Measurements from ENCODE around the gene GRIK4.

Gene GRIK4

DNA sequence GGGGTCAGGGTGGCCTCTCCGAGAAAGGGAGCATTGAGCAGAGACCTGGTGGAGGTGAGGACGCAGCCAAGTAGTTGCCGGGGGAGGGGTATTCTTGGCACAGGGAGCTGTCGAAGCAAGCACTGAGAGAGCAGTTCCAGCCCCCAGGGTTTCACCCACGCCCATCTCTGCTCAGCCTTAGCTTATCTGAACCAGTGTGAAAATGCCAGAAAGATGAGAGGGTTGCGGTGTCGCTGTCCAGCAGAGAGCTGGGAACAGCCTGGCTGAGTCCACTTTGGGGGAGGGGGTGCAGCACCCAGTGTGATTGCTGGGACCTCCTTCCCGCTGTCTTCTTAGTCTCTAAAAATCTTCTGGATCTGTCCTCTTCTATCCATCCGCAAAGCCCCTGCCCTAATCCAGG, 389.1 kb downstream of the GRIK4 start:
- TF ChIP-seq, protein P1, sequence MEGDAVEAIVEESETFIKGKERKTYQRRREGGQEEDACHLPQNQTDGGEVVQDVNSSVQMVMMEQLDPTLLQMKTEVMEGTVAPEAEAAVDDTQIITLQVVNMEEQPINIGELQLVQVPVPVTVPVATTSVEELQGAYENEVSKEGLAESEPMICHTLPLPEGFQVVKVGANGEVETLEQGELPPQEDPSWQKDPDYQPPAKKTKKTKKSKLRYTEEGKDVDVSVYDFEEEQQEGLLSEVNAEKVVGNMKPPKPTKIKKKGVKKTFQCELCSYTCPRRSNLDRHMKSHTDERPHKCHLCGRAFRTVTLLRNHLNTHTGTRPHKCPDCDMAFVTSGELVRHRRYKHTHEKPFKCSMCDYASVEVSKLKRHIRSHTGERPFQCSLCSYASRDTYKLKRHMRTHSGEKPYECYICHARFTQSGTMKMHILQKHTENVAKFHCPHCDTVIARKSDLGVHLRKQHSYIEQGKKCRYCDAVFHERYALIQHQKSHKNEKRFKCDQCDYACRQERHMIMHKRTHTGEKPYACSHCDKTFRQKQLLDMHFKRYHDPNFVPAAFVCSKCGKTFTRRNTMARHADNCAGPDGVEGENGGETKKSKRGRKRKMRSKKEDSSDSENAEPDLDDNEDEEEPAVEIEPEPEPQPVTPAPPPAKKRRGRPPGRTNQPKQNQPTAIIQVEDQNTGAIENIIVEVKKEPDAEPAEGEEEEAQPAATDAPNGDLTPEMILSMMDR (conservative IDR thresholded peaks at IDR 0.05; ENCODE audit: low read depth, low read length) = no peak
- H3K4me3 ChIP-seq (ENCODE audit: low read length) = no peak overlapping the region
- DNase-seq (ENCODE audit: low read depth) = no peak

DNA sequence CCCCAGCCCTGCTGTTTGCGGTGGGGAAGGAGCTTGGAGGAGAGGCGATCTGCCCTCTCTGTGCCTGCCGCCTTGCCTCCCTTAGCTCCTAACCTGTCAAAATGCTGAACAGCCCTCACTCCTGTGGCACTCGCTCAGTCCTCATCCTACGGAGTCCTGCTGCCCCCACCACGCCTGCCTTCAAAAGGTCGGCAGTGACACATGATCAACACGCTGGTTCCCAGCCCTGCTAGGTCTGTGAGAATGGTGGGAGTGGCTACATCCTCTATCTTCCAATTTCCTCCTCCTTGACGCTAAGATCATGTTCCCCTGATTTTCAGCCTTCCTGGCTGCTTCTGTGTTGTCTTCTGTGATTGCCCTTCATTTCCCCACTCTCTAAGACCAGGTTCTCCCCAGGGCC, 392.1 kb downstream of the GRIK4 start:
- TF ChIP-seq, protein P1 (conservative IDR thresholded peaks at IDR 0.05; ENCODE audit: low read depth, low read length) = no peak
- no peak overlapping the region for H3K4me3 ChIP-seq (ENCODE audit: low read length)
- DNase-seq (ENCODE audit: low read depth) = no peak

DNA sequence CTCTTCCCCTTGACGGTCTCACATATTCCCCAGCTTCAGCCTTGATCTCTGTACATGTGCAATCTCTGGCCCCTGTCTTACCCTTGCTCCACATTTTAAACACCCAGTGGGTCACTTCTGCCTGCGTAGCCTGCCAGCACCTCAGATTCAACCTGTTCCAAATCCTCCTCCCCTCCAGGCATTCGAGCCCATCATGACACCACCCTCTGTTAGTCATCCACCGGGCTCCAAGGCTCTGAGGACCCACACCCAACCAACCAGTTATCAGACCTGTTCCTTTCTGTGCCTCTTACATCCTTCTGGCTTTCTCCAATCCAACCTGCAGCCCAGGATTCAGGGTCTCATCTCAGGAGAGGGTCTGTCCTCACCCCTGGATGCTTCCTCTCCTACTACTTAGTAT, 392.6 kb downstream of the GRIK4 start:
- DNase-seq (ENCODE audit: low read depth) = no peak
- no peak overlapping the region for H3K4me3 ChIP-seq (ENCODE audit: low read length)
- TF ChIP-seq, protein P1 (conservative IDR thresholded peaks at IDR 0.05; ENCODE audit: low read depth, low read length) = no peak

DNA sequence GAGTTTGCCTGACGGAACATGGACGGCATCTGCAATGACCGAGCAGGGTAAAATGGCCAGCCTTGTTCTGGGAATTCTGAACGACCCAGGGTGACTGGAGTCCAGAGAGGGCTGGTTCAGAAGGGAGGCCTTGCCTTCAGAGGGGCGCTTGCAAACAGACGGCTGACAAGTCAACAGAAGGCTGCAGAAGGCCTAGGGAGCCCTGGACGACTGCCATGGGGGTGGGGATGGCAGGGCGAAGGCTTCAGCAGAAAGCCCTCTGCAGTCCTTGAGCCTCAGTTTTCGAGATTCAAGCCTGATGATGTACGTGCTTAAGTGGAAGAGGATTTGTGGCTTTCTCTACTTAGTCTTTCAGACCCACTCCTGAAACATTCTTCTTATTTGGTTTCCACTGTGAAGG, 395.2 kb downstream of the GRIK4 start:
- TF ChIP-seq, protein P1 (conservative IDR thresholded peaks at IDR 0.05; ENCODE audit: low read depth, low read length) = no peak
- H3K4me3 ChIP-seq (ENCODE audit: low read length) = no peak overlapping the region
- DNase-seq (ENCODE audit: low read depth) = no peak

DNA sequence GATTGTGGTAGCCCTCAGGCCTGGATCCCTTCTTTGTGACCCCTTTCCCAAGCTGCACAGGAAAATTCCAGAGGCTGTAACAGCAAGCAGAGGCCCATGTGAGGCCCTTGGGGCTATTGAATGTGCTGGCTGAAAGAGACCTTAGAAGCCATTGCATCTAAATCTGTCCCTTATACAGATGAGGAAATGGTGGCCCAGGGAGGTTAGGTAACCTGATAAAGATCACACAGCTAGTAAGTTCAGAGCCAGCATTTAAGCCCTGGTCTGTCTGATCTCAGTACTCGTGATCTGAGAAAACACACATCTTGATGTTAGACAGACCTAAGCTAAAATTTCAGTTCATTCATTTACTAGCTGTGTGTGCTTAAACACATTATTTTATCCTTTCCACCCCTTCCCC, 396.4 kb downstream of the GRIK4 start:
- DNase-seq (ENCODE audit: low read depth) = no peak
- no peak overlapping the region for H3K4me3 ChIP-seq (ENCODE audit: low read length)
- TF ChIP-seq, protein P1 (conservative IDR thresholded peaks at IDR 0.05; ENCODE audit: low read depth, low read length) = no peak

DNA sequence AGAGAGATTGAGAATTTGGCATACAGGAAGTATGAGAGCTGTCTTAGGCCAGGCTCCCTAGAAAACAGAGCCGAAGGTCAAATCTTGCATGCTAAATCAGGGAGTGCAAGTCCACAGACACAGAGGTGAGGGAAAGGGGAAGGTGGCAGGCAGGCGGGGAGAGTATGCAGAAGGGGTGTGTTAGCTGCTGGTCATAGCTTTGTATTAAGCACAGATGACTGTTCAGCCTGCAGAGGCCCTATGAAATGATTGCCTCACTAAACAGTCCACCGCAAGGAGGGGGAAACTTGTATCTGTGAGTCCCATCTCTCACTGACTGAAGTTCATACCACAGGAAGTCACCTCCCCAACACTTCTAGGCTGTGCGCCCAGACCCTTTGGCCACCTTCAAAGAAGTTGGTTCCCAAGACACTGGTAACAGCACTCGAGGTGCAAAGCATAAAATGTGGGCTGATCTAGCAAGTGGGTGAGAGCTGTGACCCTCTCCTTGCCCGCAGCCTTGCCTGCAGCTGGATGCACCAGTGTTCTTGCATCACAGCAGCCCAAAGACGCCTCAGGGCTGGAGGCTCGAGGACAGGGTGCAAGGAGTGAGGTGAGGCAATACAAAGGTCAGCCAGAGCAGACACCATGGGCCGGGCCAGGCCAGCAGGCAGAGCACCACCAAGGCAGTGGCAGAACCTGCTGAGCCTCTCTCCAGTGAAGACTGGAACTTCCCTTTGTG, 397.1 kb downstream of the GRIK4 start:
- H3K4me3 ChIP-seq (ENCODE audit: low read length) = no peak overlapping the region
- no peak for DNase-seq (ENCODE audit: low read depth)
- TF ChIP-seq, protein P1 (conservative IDR thresholded peaks at IDR 0.05; ENCODE audit: low read depth, low read length) = no peak

DNA sequence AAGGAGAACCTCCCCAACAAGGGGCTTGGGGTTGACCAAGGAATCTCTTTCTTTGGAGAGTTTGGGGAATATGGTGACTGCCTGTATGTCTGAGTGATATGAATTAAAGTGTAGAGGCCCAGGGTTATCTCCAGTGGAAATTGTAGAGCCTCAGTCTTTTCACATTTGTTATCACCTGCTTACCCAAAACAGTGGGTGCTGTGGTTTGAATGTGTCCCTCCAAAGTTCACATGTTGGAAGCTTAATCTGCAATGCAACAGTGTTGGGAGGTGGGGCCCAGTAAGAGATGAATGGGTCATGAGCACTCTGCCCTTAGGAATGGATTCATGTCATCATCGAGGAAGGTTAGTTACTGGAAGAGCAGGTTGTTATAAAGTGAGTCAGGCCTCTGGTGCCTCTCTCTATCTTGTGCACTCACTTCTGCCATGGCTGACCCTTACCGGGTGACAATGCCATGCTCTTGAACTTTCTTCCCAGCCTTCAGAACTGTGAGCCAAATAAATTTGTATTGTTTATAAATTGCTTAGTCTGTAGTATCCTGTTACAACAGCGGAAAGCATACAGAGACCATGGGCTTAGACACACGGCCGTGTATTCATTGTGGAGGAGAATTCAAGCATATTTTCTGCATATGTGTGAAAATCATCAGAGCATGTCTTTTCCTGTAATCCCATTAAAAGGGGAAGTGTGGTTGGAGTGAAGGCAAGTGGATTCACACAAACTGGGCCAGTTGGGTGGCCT, 398.3 kb downstream of the GRIK4 start:
- TF ChIP-seq, protein P1 (conservative IDR thresholded peaks at IDR 0.05; ENCODE audit: low read depth, low read length) = no peak
- H3K4me3 ChIP-seq (ENCODE audit: low read length) = no peak overlapping the region
- DNase-seq (ENCODE audit: low read depth) = no peak

All from retinal pigment epithelial cell (primary cell).